H9 (cell line): ENCODE measurements around the gene PVALB. TPM values are rescaled to one million over a fixed set of nuclear protein-coding genes. Genes with fewer than 3 reads are reported as not detected.

Experiments
- DNase-seq: peaks from one replicate; pipeline ENCODE4 v3.0.0-alpha.2; 2017
- H2AFZ ChIP-seq: one replicate; pipeline ENCODE4 v1.6.1; 2013; ENCODE audit warnings: mild to moderate bottlenecking, low read length, control low read depth, moderate library complexity
- H2AK5ac ChIP-seq: 2 replicates; pipeline ENCODE4 v1.6.1; 2013; ENCODE audit warnings: low read length, control low read depth, mixed read lengths; ENCODE audit not compliant: insufficient read length
- H2BK120ac ChIP-seq: one replicate; pipeline ENCODE4 v1.6.1; 2013; ENCODE audit warnings: low read depth, mild to moderate bottlenecking, low read length, control low read depth, inconsistent platforms; ENCODE audit not compliant: poor library complexity, severe bottlenecking
- H2BK12ac ChIP-seq: 2 replicates; pipeline ENCODE4 v1.6.1; 2013; ENCODE audit warnings: low read length, control low read depth, mixed read lengths, low read depth; ENCODE audit not compliant: insufficient read length
- H2BK15ac ChIP-seq: 2 replicates; pipeline ENCODE4 v1.6.1; 2013; ENCODE audit warnings: low read depth, low read length, control low read depth
- H2BK20ac ChIP-seq: one replicate; pipeline ENCODE4 v1.6.1; 2013; ENCODE audit warnings: low read depth, mild to moderate bottlenecking, low read length, control low read depth, inconsistent platforms; ENCODE audit not compliant: poor library complexity, severe bottlenecking
- H2BK5ac ChIP-seq: 2 replicates; pipeline ENCODE4 v1.6.1; 2013; ENCODE audit warnings: low read length, control low read depth, mixed read lengths; ENCODE audit not compliant: insufficient read length
- H3K14ac ChIP-seq: 2 replicates; pipeline ENCODE4 v1.6.1; 2013; ENCODE audit warnings: low read length, control low read depth; ENCODE audit not compliant: insufficient read depth
- H3K18ac ChIP-seq: 2 replicates; pipeline ENCODE4 v1.6.1; 2013; ENCODE audit warnings: low read depth, mild to moderate bottlenecking, mixed read lengths, low read length, control low read depth; ENCODE audit not compliant: insufficient read length
- H3K23ac ChIP-seq: 2 replicates; pipeline ENCODE4 v1.6.1; 2013; ENCODE audit warnings: low read length, control low read depth, mixed read lengths, low read depth; ENCODE audit not compliant: insufficient read length
- H3K23me2 ChIP-seq: 2 replicates; pipeline ENCODE4 v1.6.1; 2013; ENCODE audit warnings: low read depth, mild to moderate bottlenecking, mixed read lengths, low read length, control low read depth; ENCODE audit not compliant: insufficient read length, poor library complexity, severe bottlenecking
- H3K27ac ChIP-seq: 2 replicates; pipeline ENCODE4 v1.5.1; 2013; ENCODE audit warnings: low read length, control low read depth, mixed read lengths, low read depth; ENCODE audit not compliant: insufficient read length
- H3K27me3 ChIP-seq: 2 replicates; pipeline ENCODE4 v1.6.1; 2013; ENCODE audit warnings: low read length, control low read depth, inconsistent platforms; ENCODE audit not compliant: insufficient read depth
- H3K4ac ChIP-seq: 2 replicates; pipeline ENCODE4 v1.6.1; 2013; ENCODE audit warnings: low read depth, mild to moderate bottlenecking, control low read depth, inconsistent platforms, low read length, moderate library complexity
- H3K4me1 ChIP-seq: 2 replicates; pipeline ENCODE4 v1.6.1; 2013; ENCODE audit warnings: low read length, control low read depth, inconsistent platforms; ENCODE audit not compliant: insufficient read depth
- H3K4me2 ChIP-seq: 2 replicates; pipeline ENCODE4 v1.6.1; 2013; ENCODE audit warnings: low read length, control low read depth, mixed read lengths; ENCODE audit not compliant: insufficient read length, insufficient read depth
- H3K56ac ChIP-seq: 2 replicates; pipeline ENCODE4 v1.6.1; 2013; ENCODE audit warnings: low read depth, mild to moderate bottlenecking, mixed read lengths, low read length, control low read depth; ENCODE audit not compliant: insufficient read length
- H3K79me1 ChIP-seq: 2 replicates; pipeline ENCODE4 v1.6.1; 2013; ENCODE audit warnings: low read depth, mild to moderate bottlenecking, moderate library complexity, low read length, control low read depth, inconsistent platforms; ENCODE audit not compliant: insufficient read depth, poor library complexity, severe bottlenecking
- H3K79me2 ChIP-seq: 2 replicates; pipeline ENCODE4 v1.6.1; 2013; ENCODE audit warnings: low read length, control low read depth, inconsistent platforms; ENCODE audit not compliant: insufficient read depth
- H3K9ac ChIP-seq: 2 replicates; pipeline ENCODE4 v1.6.1; 2013; ENCODE audit warnings: low read length, control low read depth, mixed read lengths; ENCODE audit not compliant: insufficient read length; ENCODE audit errors: extremely low read depth
- H3K9me3 ChIP-seq: one replicate; pipeline ENCODE4 v1.6.1; 2013; ENCODE audit warnings: low read depth, low read length, inconsistent platforms; ENCODE audit not compliant: control insufficient read depth
- H3T11ph ChIP-seq: one replicate; pipeline ENCODE4 v1.6.1; 2013; ENCODE audit warnings: mild to moderate bottlenecking, low read length, control low read depth, inconsistent platforms
- H4K20me1 ChIP-seq: one replicate; pipeline ENCODE4 v1.6.1; 2013; ENCODE audit not compliant: control insufficient read depth, insufficient read length, insufficient read depth
- H4K5ac ChIP-seq: 2 replicates; pipeline ENCODE4 v1.6.1; 2013; ENCODE audit warnings: low read depth, mild to moderate bottlenecking, mixed read lengths, low read length, control low read depth; ENCODE audit not compliant: insufficient read length
- H4K8ac ChIP-seq: replicated peaks from 2 replicates; pipeline ENCODE4 v1.6.1; 2013; ENCODE audit warnings: low read length, control low read depth, mixed read lengths, low read depth; ENCODE audit not compliant: insufficient read length
- H4K91ac ChIP-seq: 2 replicates; pipeline ENCODE4 v1.6.1; 2013; ENCODE audit warnings: low read depth, mild to moderate bottlenecking, moderate library complexity, mixed read lengths, low read length, control low read depth; ENCODE audit not compliant: insufficient read length
- H3K27ac Mint-ChIP-seq, 3 experiments: 2 replicates in 2 of 3; 3 replicates in 1 of 3; pipeline ENCODE4 v1.8.0; 2020 to 2021; ENCODE audit warnings: mixed read lengths in 3 of 3, mild to moderate bottlenecking in 1 of 3, moderate library complexity in 1 of 3
- H3K27me3 Mint-ChIP-seq: 2 replicates; pipeline ENCODE4 v1.8.0; 2021; ENCODE audit warnings: low read depth, mild to moderate bottlenecking, moderate library complexity, mixed read lengths
- H3K36me3 Mint-ChIP-seq, 3 experiments: 2 replicates in 2 of 3; 3 replicates in 1 of 3; pipeline ENCODE4 v1.8.0; 2020 to 2021; ENCODE audit warnings: low read depth in 3 of 3, mixed read lengths in 3 of 3; ENCODE audit not compliant: insufficient read depth in 1 of 3
- H3K4me1 Mint-ChIP-seq, 2 experiments: 2 replicates each; pipeline ENCODE4 v1.8.0; 2020; ENCODE audit warnings: mixed read lengths in 2 of 2
- H3K4me3 Mint-ChIP-seq, 2 experiments: 2 replicates in 1 of 2; 3 replicates in 1 of 2; pipeline ENCODE4 v1.8.0; 2020 to 2021; ENCODE audit warnings: mild to moderate bottlenecking in 2 of 2, mixed read lengths in 2 of 2, moderate library complexity in 1 of 2
- H3K9me3 Mint-ChIP-seq, 2 experiments: 2 replicates in 1 of 2; 3 replicates in 1 of 2; pipeline ENCODE4 v1.8.0; 2020; ENCODE audit warnings: mild to moderate bottlenecking in 2 of 2, mixed read lengths in 2 of 2, moderate library complexity in 1 of 2
- WGBS: extraction: QIAGEN DNeasy Blood & Tissue Kit; methylation state at CpG from one replicate; pipeline ENCODE4 v1.1.7; 2013; ENCODE audit warnings: missing lambda C conversion rate, low lambda C conversion rate, mixed read lengths; ENCODE audit not compliant: insufficient read length; ENCODE audit errors: extremely low coverage; 5-methylcytosine and 5-hydroxymethylcytosine counted together
- total RNA-seq: library from RNA; stranded (reverse); gene quantifications from 2 replicates; pipeline ENCODE4 v1.2.1, GENCODE V29; 2021
- TF ChIP-seq, protein P1 (sequence below): fragments of 200-600 bp; sonication (generic); conservative IDR thresholded peaks from 3 replicates; pipeline ENCODE4 v1.8.0; 2021; ENCODE audit warnings: antibody characterized with exemption, mild to moderate bottlenecking

PVALB gene
- total RNA-seq, 1 experiment from 2014 or later, result 2.7 TPM

DNA sequence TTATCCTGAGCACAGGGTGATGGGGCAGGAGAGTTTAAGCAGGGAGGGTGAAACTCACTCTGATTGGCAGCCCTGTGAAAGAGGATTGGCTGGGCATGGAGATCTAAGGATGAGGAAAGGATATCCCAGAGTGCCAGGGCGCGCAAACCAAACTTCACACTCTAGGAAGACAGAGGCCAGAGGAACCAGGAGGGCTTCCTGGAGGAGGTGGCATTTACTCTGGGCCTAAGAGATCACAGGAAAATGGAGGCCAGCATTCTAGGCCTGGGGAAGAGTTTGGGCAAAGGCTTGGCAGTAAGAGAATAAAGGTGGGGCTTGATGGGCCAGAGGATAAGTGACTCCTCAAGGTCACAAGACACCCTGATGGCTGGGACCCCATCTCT is 43.6 kb upstream of the PVALB start:
- H3K79me2 ChIP-seq, result no peaks in the 10 kb centered on the region
- H3K27ac ChIP-seq, result no peak overlapping the region
- no peak overlapping the region for H2AK5ac ChIP-seq
- no peak overlapping the region for H3K9ac ChIP-seq
- no peak for DNase-seq
- Mint-ChIP-seq H3K27me3 (peaks cover 47% of the 10 kb centered on the region), H3K4me3 (no peak overlapping the region), H3K36me3 (no peaks in the 10 kb centered on the region), H3K9me3 (peaks cover 0 to 2% of the 10 kb centered on the region in 2 experiments; a peak in 1 of 5 replicates), H3K4me1 (peaks cover 4 to 5% of the 10 kb centered on the region in 2 experiments; a peak in 3 of 4 replicates), H3K27ac (peak overlapping the region in 2 of 3 experiments; percentile 1 to 29; a peak in 1 of 7 replicates)
- no peaks in the 10 kb centered on the region for H3K4me1 ChIP-seq
- no peak overlapping the region for H2BK12ac ChIP-seq
- H2BK5ac ChIP-seq, result no peak overlapping the region
- no peak overlapping the region for H4K8ac ChIP-seq
- H4K91ac ChIP-seq, result peak overlapping the region; percentile 21
- no peak overlapping the region for H2BK20ac ChIP-seq
- H4K20me1 ChIP-seq, result no peaks in the 10 kb centered on the region
- no peaks in the 10 kb centered on the region; the same call in 1 of the 2 replicates for H3K27me3 ChIP-seq
- no peak overlapping the region for H3K56ac ChIP-seq
- no peak overlapping the region for H4K5ac ChIP-seq
- no peak overlapping the region for H2AFZ ChIP-seq
- no peak overlapping the region for H3K4me2 ChIP-seq
- no CpG with 5 or more reads among the region's 2 CpGs for WGBS
- TF ChIP-seq, protein P1, sequence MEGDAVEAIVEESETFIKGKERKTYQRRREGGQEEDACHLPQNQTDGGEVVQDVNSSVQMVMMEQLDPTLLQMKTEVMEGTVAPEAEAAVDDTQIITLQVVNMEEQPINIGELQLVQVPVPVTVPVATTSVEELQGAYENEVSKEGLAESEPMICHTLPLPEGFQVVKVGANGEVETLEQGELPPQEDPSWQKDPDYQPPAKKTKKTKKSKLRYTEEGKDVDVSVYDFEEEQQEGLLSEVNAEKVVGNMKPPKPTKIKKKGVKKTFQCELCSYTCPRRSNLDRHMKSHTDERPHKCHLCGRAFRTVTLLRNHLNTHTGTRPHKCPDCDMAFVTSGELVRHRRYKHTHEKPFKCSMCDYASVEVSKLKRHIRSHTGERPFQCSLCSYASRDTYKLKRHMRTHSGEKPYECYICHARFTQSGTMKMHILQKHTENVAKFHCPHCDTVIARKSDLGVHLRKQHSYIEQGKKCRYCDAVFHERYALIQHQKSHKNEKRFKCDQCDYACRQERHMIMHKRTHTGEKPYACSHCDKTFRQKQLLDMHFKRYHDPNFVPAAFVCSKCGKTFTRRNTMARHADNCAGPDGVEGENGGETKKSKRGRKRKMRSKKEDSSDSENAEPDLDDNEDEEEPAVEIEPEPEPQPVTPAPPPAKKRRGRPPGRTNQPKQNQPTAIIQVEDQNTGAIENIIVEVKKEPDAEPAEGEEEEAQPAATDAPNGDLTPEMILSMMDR, result no peak
- H3K9me3 ChIP-seq, result no peaks in the 10 kb centered on the region
- H2BK15ac ChIP-seq, result no peak overlapping the region
- no peaks in the 10 kb centered on the region for H3K79me1 ChIP-seq
- no peak overlapping the region for H3K23ac ChIP-seq
- H3K23me2 ChIP-seq, result no peaks in the 10 kb centered on the region
- H3K14ac ChIP-seq, result no peak overlapping the region
- no peak overlapping the region for H3T11ph ChIP-seq
- H3K18ac ChIP-seq, result no peak overlapping the region
- H3K4ac ChIP-seq, result no peak overlapping the region
- no peak overlapping the region for H2BK120ac ChIP-seq
